ENCODE measurements around the gene CACNA1E.

GRCh38 chr1:181612100-181612499 lies 128.8 kb downstream of the CACNA1E start:
- TF ChIP-seq CTCF (conservative IDR thresholded peaks at IDR 0.05; ENCODE audit: low read length) (no peak), EZH2phosphoT487 (IDR thresholded peaks at IDR 0.05; ENCODE audit: borderline replicate concordance) (no peak)

All from Loucy (cell line).